A172 (cell line): ENCODE results near the gene CHMP2B. TPM values are rescaled to one million over a fixed set of nuclear protein-coding genes. Genes with fewer than 3 reads are reported as not detected.
A peak's percentile ranks its signal among the peaks of the same experiment; 100 is the strongest.
"Not testable (repeated sequence)": the region's sequence is repeated elsewhere in the genome, so short reads cannot be mapped to it uniquely, and the experiment has no call there.

Source experiments
- DNase-seq: peaks from one replicate; pipeline ENCODE4 v3.0.0-alpha.2; 2015; ENCODE audit warnings: low spot score
- total RNA-seq: library from RNA; depleted of rRNA; stranded (reverse); fragments of >200 nt; shearing (Covaris generic); gene quantifications from 2 replicates; pipeline ENCODE4 v1.2.3, GENCODE V29; 2014

The CHMP2B gene
- total RNA-seq, 1 experiment from 2014 or later = 65.6 TPM

- DNase-seq = no peak
Measured at GRCh38 chr3:87229113-87229512, 2.0 kb downstream of the CHMP2B start.

- DNase-seq = no peak
Measured at GRCh38 chr3:87233805-87234204, 6.7 kb downstream of the CHMP2B start.

DNA sequence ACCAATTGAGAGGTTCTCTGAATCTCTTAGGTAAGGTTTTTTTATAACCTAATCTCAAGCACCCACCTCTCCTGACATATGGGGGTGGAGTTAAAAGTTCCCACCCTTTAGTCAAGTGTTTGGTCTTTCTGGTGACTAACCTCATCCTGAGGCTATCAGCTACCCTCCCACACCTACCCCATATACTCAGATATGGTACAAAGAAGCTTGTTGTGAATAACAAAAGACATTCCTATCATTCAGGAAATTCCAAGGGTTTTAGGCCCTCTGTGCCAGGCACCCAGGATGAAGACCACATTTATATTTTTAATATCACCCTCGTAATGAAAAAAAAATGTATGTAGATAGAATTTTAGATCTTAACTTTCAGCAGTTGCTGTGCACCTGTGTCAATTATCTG is 9.0 kb downstream of the CHMP2B start:
- DNase-seq = no peak

DNA sequence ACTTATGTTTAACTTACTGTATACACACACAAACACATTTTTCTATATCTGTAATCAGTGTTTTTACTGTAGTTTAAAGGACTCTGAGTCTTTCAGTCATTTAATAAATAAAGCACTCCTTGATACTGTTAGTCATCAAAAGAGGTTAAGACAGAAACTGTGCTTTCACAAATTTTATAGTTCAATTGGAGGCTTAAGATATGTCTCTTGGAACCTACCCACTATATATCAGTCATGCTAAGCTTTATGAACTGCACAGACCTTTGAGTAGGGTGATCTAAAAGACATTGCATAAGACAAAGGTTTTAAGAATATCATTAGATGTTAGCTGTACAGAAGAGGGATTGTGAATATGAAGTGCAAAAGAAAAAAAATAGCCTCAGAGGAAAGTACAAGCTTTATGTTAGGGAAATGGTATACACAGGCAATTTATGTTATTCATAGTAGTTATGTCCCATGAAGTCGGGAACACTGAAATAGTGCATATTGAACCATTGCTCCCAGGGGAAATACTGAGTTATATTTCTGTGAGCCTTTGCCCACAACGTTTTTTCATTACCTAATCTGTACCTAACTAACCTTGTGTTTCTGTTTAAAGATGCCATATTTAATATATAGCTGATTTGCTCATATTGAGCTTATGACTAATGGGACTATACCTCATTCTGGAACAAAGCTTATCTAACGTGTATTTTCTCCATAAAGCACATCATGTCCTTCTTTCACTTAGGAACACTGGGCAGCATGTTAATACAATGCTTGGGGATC is 19.7 kb downstream of the CHMP2B start:
- DNase-seq = no peak

DNA sequence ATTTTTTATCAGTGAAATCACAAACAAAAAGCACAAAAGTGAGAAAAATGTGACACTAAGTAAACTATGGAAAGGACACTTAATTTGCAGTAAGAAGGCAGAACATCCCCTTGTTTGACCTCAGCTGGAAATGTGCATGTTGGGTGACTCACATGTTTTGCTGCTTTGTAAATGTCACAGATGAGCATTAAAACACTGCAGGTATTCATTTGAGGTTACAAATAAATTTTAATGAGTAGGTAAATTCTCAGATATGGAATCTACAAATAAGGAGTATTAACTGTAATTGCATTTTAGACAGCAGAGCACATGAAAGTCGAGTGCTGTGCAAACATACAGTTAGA is 20.3 kb downstream of the CHMP2B start:
- peak; percentile 13 for DNase-seq

GRCh38 chr3:87248231-87248630 is 21.1 kb downstream of the CHMP2B start:
- not testable (repeated sequence) for DNase-seq

- DNase-seq = no peak
Measured at GRCh38 chr3:87248831-87249230, 21.7 kb downstream of the CHMP2B start.

- DNase-seq = no peak
Measured at GRCh38 chr3:87250009-87250408, 22.9 kb downstream of the CHMP2B start.

GRCh38 chr3:87260270-87260669 is 33.2 kb downstream of the CHMP2B start:
- DNase-seq = peak; percentile 58

GRCh38 chr3:87261925-87262324 is 34.8 kb downstream of the CHMP2B start:
- DNase-seq = no peak

- no peak for DNase-seq
Measured at GRCh38 chr3:87267953-87268645, 41.0 kb downstream of the CHMP2B start.

- no peak for DNase-seq
Measured at GRCh38 chr3:87268646-87269211, 41.6 kb downstream of the CHMP2B start.

DNA sequence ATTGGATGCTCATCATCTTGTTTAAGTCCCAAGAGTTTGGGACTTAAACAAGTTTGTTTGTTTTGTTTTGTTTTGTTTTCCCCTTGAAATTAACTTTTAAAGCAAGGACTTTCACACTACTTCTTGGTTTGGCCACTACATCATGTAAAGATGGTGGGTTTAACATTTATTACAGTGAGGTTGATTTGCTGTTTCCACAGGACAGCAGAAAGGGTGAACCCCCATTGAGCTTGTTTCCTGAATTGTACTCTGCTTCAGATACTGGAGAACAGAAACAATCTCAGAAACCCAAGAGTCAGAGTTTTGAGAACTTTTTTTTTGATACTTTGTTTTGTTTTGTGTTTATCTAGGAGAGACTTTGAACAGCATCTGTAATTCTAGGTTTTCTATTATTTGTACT is 42.6 kb downstream of the CHMP2B start:
- DNase-seq = no peak

- peak; percentile 29 for DNase-seq
Measured at GRCh38 chr3:87270908-87271700, 44.0 kb downstream of the CHMP2B start.

DNA sequence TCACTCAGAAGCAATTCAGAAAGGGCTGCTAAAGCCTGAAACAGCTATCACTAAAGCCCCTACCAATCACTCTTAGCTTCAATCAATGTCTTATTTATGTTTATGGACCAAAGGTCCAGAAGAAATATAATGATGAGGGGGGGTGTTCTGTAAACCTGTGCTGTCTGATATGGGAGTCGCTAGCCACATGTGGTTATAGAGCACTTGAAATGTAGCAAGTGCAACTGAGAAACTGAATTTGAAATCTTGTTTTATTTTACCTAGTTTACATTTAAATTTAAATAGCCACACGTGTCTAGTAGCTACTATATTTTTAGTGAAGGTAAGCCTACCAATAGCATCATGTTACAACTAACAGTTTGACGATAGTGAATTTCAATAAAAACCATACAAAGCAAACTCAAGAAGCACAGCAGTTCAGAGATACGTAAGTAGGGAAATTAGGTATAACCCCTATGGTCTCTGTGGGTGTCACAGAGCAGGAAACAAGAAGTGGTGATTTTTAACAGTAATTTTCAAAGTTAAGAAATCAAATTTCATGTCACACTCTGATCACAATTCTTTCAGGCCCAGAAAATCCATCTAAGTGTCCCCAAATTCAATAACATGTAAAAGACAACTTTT is 45.7 kb downstream of the CHMP2B start:
- no peak for DNase-seq

DNA sequence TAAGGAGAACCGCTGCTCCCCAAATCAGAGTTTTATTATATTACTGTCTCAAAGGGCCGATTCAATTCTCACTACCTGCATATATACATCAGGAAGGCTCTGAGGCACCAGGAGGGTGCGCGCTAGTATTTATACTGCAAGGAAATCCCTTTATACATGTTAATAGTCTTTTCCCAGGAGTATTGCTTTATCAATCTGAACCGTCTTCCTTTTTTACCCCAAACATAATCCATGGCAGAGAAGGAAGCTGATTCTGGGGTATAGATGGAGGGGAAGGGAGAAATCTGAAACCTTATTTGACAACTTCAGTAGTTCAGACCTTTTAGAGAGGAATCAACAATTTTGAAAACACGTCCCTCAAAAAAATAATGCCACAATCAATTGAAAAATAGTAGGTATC is 49.4 kb downstream of the CHMP2B start, which contains the start of gene POU1F1:
Gene POU1F1, minus strand, starts transcription at position 101 of the 400 bp plus-strand sequence. CDS start 122 bp downstream, outside the sequence.
- DNase-seq = no peak

DNA sequence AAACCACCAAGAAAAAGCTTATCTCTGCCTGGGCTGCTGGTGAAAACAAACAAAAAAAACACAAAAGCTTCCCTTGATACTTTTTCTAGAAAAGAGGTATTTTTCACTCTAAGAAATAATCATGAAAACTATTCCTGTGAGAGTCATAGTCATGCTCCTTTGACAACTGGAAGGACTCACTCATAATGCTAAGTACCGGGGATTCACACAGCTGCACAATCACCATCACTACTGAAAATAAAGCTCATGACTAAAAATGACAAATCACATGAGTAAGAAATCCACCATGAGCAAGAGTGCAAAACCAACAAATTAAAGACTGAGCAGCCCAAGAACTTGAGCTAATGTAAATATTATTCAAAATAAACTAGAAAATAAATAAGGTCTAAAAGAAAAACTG is 59.9 kb downstream of the CHMP2B start:
- DNase-seq = peak; percentile 51

GRCh38 chr3:87288446-87288845 is 61.3 kb downstream of the CHMP2B start:
- no peak for DNase-seq

DNA sequence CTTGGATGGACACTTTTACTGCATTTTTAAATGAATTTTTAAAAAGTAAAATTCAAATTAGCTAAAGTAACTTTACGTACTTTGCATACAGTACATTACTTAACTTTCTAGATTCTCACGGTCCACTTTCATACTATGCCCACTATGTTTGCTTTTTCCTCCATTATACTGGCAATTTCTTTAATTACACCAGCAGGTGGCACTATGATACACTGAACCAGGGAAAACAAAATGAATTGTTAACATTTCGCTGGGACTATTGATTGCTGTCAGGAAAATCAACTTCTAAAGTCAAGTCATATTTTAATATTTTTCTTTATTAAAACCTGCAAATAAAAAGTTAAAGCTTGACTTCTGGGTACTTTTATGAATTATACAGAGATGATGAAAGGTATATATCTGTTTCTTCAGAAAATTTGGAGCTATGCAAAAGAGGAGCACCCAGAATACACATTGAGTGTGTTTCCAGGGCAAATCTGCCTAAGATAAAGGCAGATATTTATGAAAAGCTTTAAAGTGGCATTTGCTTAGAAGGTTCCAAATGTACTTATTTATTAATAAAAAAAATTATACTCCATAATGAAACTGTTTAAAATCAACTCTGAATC is 71.1 kb downstream of the CHMP2B start:
- peak; percentile 68 for DNase-seq

- not testable (repeated sequence) for DNase-seq
Measured at GRCh38 chr3:87305031-87305430, 77.9 kb downstream of the CHMP2B start.
